ENCODE measurements around the gene HDAC9.

The HDAC9 gene

GRCh38 chr7:18540396-18540795 lies 44.8 kb downstream of the HDAC9 start:
- H3K27ac ChIP-seq (ENCODE audit: low read length), result no peak overlapping the region
- no peaks in the 10 kb centered on the region for H3K36me3 ChIP-seq (ENCODE audit: insufficient read depth, low read length)
- no peak for DNase-seq
- no peaks in the 10 kb centered on the region for H3K27me3 ChIP-seq (ENCODE audit: insufficient read depth, low read length, poor library complexity)
- H4K20me1 ChIP-seq (ENCODE audit: insufficient read depth, low read length), result no peaks in the 10 kb centered on the region
- H3K4me3 ChIP-seq (ENCODE audit: low read depth in 1 of 2, low read length in 2 of 2), result no peak overlapping the region
- H3K4me2 ChIP-seq (ENCODE audit: insufficient read depth, low read length), result no peak overlapping the region
- ATAC-seq (ENCODE audit: insufficient read depth, low read depth), result no peak
- H2AFZ ChIP-seq (ENCODE audit: low read depth, low read length), result no peak overlapping the region
- TF ChIP-seq CTCF (IDR thresholded peaks at IDR 0.05; ENCODE audit: borderline replicate concordance, extremely low read depth, low read length, poor library complexity, severe bottlenecking) (no peak), EZH2 (IDR thresholded peaks at IDR 0.05; ENCODE audit: borderline replicate concordance, low read depth, low read length, severe bottlenecking) (no peak)
- no peaks in the 10 kb centered on the region for H3K4me1 ChIP-seq (ENCODE audit: insufficient read depth, low read length)
- no peaks in the 10 kb centered on the region for H3K79me2 ChIP-seq (ENCODE audit: insufficient read depth, low read length)
- no peaks in the 10 kb centered on the region for H3K9me3 ChIP-seq (ENCODE audit: insufficient read depth, low read length, severe bottlenecking)
- no peak overlapping the region for H3K9ac ChIP-seq (ENCODE audit: low read depth, low read length)

- Histone ChIP-seq H3K79me2 (ENCODE audit: insufficient read depth, low read length) (no peaks in the 10 kb centered on the region), H3K4me2 (ENCODE audit: insufficient read depth, low read length) (no peak overlapping the region), H3K9me3 (ENCODE audit: insufficient read depth, low read length, severe bottlenecking) (no peaks in the 10 kb centered on the region), H3K36me3 (ENCODE audit: insufficient read depth, low read length) (no peaks in the 10 kb centered on the region), H3K27ac (ENCODE audit: low read length) (no peak overlapping the region), H3K4me1 (ENCODE audit: insufficient read depth, low read length) (no peaks in the 10 kb centered on the region), H3K4me3 (ENCODE audit: low read depth in 1 of 2, low read length in 2 of 2) (no peak overlapping the region), H4K20me1 (ENCODE audit: insufficient read depth, low read length) (no peaks in the 10 kb centered on the region), H2AFZ (ENCODE audit: low read depth, low read length) (no peak overlapping the region), H3K9ac (ENCODE audit: low read depth, low read length) (no peak overlapping the region), H3K27me3 (ENCODE audit: insufficient read depth, low read length, poor library complexity) (no peaks in the 10 kb centered on the region)
- TF ChIP-seq EZH2 (IDR thresholded peaks at IDR 0.05; ENCODE audit: borderline replicate concordance, low read depth, low read length, severe bottlenecking), result no peak
- no peak for TF ChIP-seq CTCF (IDR thresholded peaks at IDR 0.05; ENCODE audit: borderline replicate concordance, extremely low read depth, low read length, poor library complexity, severe bottlenecking)
- no peak for ATAC-seq (ENCODE audit: insufficient read depth, low read depth)
- no peak for DNase-seq
These were observed 45.8 kb downstream of the HDAC9 start for GRCh38 chr7:18541181-18541870.

GRCh38 chr7:18541871-18542212 lies 46.3 kb downstream of the HDAC9 start:
- Histone ChIP-seq H3K27ac (ENCODE audit: low read length) (no peak overlapping the region), H3K4me3 (ENCODE audit: low read depth in 1 of 2, low read length in 2 of 2) (no peak overlapping the region), H4K20me1 (ENCODE audit: insufficient read depth, low read length) (no peaks in the 10 kb centered on the region), H3K4me2 (ENCODE audit: insufficient read depth, low read length) (no peak overlapping the region), H3K9ac (ENCODE audit: low read depth, low read length) (no peak overlapping the region), H3K79me2 (ENCODE audit: insufficient read depth, low read length) (no peaks in the 10 kb centered on the region), H3K4me1 (ENCODE audit: insufficient read depth, low read length) (no peaks in the 10 kb centered on the region), H3K9me3 (ENCODE audit: insufficient read depth, low read length, severe bottlenecking) (no peaks in the 10 kb centered on the region), H3K36me3 (ENCODE audit: insufficient read depth, low read length) (no peaks in the 10 kb centered on the region), H2AFZ (ENCODE audit: low read depth, low read length) (no peak overlapping the region), H3K27me3 (ENCODE audit: insufficient read depth, low read length, poor library complexity) (no peaks in the 10 kb centered on the region)
- DNase-seq (no peak), ATAC-seq (ENCODE audit: insufficient read depth, low read depth) (no peak)
- TF ChIP-seq CTCF (IDR thresholded peaks at IDR 0.05; ENCODE audit: borderline replicate concordance, extremely low read depth, low read length, poor library complexity, severe bottlenecking), result no peak
- TF ChIP-seq EZH2 (IDR thresholded peaks at IDR 0.05; ENCODE audit: borderline replicate concordance, low read depth, low read length, severe bottlenecking), result no peak

Measured in DND-41 (cell line).